Activated CD4-positive, CD25-positive, alpha-beta regulatory T cell (primary cell): ENCODE data around the gene DEFB108B.
"Not testable (repeated sequence)": the region's sequence is repeated elsewhere in the genome, so short reads cannot be mapped to it uniquely, and the experiment has no call there.

ENCODE experiments used
- DNase-seq, 4 experiments: peaks; one replicate each; lab custom pipeline; 2025; lab: John Stamatoyannopoulos, UW

Gene DEFB108B, protein sequence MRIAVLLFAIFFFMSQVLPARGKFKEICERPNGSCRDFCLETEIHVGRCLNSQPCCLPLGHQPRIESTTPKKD

DNA sequence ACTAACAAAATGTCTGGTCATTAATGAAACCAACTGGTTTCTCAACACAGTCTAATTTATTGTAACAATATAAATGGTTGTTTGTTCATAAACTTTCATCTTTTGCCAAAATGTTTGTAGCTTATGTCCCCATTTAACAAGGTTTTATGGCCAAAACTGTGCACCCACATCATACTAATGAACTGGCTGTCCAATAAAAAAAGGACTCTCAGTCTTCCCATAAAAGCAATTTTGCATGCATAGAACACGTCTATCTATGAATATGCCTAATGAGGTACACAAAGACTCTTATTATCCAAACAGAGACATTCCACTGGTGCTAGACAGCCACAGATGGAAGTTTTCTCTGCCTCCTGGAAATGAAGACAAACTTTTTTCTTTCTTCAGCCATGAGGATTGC, at the start of gene DEFB108B:
DEFB108B (plus strand) TSS at position 390 of the 400 bp plus-strand sequence; CDS start at position 390, 0 bp downstream.
- DNase-seq, result not testable (repeated sequence)

DNA sequence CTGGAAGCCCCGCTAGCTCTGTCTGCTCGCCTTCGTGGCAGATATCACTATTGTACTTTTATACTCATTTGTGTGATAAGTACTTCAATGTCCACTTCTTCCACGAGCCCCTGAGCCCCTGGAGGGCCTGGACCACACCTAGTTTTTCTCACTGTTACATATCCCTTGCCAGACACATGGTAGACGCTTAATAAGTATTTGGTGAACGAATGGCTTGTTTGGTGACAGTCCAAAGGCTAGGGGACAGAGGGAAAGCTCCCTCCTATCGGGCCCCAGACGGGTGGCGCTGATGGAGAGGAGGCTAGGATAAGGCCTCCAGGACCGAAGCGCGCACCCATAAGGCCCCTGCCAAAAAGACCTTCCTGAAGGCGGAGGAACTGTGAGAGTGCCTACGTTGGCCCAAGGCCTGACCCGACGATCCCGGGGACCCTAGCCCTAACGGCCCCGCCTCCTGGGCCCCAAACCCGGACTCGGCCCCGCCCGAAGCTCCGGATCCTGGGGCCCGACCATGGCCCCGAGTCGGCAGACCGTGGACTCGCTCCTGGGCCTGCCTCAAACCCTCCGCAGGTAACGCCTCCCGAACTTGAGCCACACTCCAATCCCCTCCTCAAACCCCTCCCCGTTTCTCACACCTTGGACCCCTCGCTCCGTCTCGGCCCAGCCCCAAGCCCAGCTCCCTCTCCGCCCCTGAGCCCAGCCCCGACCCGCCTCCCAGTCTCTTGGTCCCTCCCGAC, 46.7 kb upstream of the DEFB108B start:
- peak in 1 of 4 experiments; percentile 35 for DNase-seq

- peak; percentile 93 to 97 (median 95) for DNase-seq
Measured at GRCh38 chr11:71786848-71787097, 46.2 kb upstream of the DEFB108B start.

DNA sequence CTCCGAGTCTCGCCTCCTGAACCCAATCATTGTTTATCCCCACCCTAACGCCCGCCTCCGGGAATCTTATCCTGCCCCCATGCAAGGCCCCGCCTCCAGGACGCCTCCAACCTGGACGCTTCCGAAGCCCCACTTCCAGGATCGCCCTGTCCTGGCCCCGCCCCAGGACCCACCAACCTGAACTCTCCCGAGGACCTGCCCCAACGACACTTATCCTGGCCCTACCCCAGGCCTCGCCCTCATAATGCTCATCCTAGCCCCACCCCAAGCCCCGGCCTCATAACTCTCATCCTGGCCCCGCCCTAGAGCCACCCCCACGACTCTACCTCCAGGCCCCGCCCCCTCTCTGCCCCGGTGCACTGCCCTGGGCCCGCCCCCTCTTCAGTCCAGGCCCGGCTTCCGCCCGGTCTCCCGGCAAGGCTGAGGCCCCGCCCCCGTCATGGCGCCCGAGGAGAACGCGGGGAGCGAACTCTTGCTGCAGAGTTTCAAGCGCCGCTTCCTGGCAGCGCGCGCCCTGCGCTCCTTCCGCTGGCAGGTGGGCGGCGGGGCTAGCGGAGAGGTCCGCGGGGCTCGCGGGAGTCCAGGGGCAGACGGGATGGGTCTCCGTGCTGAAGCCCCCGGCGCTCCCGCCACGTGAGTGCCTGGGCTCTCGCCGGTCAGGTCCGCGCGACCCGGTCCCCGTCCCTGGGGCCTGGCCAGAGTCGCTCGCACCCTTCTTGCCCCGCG, 45.7 kb upstream of the DEFB108B start:
- peak; percentile 85 to 97 (median 88) for DNase-seq

GRCh38 chr11:71787824-71788454, 45.1 kb upstream of the DEFB108B start:
- peak in 1 of 4 experiments; percentile 8 for DNase-seq

- DNase-seq, result not testable (repeated sequence)
Measured at GRCh38 chr11:71789444-71790196, 43.4 kb upstream of the DEFB108B start.

GRCh38 chr11:71791111-71791510, 41.9 kb upstream of the DEFB108B start:
- DNase-seq, result not testable (repeated sequence)

- DNase-seq, result peak; percentile 4 to 32 (median 20)
Measured at GRCh38 chr11:71792621-71793235, 40.3 kb upstream of the DEFB108B start.

DNA sequence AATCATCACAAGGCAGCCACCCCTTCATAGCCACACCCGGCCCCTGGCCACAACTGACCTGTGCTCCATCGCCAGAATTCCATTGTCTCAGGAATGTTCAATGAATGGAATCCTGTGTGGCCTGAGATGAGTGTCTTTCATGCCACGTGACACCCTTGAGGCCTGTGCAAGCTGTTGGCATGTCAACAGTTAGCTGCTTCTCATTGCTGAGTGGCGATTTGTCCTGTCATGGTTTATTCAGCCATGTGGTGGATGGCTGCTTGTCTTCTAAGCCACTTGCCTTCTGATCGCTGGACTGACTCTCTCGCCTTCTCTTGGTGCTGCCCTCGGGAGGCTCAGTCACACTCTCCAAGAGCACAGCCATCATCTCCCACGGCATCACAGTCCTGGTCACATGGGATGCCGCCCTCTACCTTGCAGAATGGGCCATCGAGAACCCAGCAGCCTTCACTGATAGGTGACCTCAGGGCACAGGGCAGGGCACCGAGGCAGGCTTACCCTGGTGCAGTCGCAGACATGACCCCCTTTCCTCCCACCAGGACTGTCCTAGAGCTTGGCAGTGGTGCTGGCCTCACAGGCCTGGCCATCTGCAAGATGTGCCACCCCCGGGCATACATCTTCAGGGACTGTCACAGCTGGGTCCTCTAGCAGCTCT, 38.5 kb upstream of the DEFB108B start:
- DNase-seq, result not testable (repeated sequence)

GRCh38 chr11:71795236-71795635, 37.8 kb upstream of the DEFB108B start:
- not testable (repeated sequence) for DNase-seq

DNA sequence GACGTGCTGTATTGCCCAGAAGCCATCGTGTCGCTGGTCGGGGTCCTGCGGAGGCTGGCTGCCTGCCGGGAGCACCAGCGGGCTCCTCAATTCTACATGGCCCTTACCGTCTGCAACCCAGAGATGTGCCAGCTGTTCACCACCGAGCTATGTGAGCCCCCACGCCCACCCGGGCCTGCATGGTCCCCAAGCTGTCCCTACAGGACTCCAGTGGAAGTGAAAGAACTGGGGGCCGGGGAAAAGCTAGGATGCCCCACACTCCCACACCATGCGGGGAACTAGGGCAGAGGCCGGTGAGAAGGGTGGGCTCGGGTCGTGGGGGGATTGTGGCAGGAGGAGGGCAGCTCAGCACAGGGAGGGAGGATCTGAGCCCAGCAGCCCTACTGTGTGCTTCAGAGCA, 37.0 kb upstream of the DEFB108B start:
- DNase-seq, result not testable (repeated sequence)

DNA sequence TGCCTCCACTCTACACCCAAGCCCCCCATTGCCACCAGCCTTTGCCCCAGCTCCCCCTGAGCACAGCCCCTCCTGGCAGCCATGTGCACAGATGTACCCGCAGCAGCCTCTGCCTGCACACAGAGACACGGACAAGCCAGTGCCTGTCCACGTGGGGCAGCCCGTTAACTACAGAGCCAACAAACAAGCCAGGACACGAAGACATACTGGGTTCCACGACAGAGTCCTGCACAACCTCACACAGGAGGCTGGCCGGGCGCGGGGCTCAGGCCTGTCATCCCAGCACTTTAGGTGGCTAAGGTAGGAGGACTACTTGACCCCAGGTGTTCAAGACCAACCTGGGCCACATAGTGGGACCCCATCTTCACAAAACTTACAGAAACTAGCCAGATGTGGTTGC, 36.2 kb upstream of the DEFB108B start:
- not testable (repeated sequence) for DNase-seq

GRCh38 chr11:71799556-71800128, 33.4 kb upstream of the DEFB108B start:
- not testable (repeated sequence) for DNase-seq

- DNase-seq, result peak; percentile 64 to 74 (median 71)
Measured at GRCh38 chr11:71800335-71800953, 32.6 kb upstream of the DEFB108B start.

DNA sequence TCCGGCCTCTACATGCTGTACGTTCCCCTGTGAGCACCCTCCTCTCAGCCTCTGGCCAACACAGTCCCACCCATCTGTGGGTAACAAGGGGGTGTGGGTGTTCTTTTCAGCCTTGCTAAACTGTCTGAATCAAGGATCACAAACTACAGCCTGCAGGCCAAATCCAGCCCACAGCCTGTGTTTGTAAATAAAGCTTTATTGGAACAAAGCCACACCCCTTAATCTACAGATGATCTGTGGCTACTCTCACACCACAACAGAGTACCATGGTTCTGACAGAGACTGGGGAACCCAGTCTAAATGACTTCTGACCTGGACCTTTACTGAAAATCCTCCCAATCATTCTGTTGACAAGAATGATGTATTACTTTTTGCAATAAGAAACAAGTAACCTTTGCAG, 32.0 kb upstream of the DEFB108B start:
- not testable (repeated sequence) for DNase-seq

DNA sequence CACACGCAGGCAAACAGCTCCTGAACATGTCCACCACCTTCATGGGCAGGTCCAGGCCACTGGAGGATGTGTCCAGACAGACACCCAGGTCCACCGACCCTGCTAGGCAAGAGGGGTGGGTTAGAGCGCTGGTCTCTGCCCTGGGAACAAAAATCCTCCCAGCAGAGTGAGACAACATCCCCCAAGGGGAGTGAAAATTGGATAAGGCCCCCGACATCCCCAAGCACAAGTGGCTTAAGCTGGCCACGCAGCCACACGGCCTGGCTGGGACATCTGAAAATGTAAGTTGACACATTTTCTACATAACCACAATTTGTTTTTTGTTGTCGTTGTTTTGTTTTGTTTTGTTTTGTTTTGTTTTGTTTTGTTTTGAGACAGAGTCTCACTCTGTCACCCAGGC, 30.1 kb upstream of the DEFB108B start:
- DNase-seq, result not testable (repeated sequence)

- not testable (repeated sequence) for DNase-seq
Measured at GRCh38 chr11:71804158-71804947, 28.6 kb upstream of the DEFB108B start.

DNA sequence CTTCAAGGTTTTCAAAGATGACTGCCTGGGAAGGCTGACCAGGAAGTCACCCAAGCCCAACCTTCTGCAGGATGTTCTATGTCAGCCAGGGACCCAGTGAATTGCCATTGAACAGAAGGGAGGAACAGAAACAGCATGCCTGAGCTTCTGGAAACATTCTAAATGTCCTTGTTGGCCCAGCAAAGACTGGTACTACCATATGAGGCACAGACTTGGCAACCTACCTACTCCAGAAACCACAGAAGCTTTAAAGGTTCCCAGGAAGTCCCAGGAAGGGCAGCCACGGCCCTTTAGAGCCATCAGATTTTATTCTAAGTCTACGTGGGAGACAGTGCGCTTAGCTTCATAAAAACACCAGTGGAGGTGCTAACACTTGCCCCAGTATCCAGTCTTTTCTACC, 20.5 kb upstream of the DEFB108B start:
- not testable (repeated sequence) for DNase-seq
